C4-2B (cell line): ENCODE measurements around the gene ABHD13.

Experiments
- H3K27ac ChIP-seq: fragments of 450-650 bp; 2 replicates; pipeline ENCODE4 v1.5.1; 2017
- CTCF ChIP-seq: fragments of 450-650 bp; conservative IDR thresholded peaks from 2 replicates; pipeline ENCODE4 v1.5.1; 2017; ENCODE audit warnings: mild to moderate bottlenecking
- ZFX ChIP-seq: fragments of 450-650 bp; IDR thresholded peaks from 2 replicates; pipeline ENCODE4 v1.6.1; 2017

The ABHD13 gene

GRCh38 chr13:108190897-108191296 lies 27.3 kb upstream of the ABHD13 start:
- TF ChIP-seq CTCF (no peak), ZFX (no peak)
- H3K27ac ChIP-seq = no peak overlapping the region

GRCh38 chr13:108193806-108194205 lies 24.4 kb upstream of the ABHD13 start:
- no peak overlapping the region for H3K27ac ChIP-seq
- TF ChIP-seq ZFX (no peak), CTCF (no peak)

- TF ChIP-seq ZFX = no peak
- TF ChIP-seq CTCF = no peak
- no peak overlapping the region for H3K27ac ChIP-seq
Observed at GRCh38 chr13:108194435-108194936, 23.7 kb upstream of the ABHD13 start.

GRCh38 chr13:108195146-108195545 lies 23.0 kb upstream of the ABHD13 start:
- no peak overlapping the region for H3K27ac ChIP-seq
- TF ChIP-seq CTCF = no peak
- no peak for TF ChIP-seq ZFX

- TF ChIP-seq CTCF = no peak
- no peak for TF ChIP-seq ZFX
- H3K27ac ChIP-seq = no peak overlapping the region
Observed at GRCh38 chr13:108195861-108196260, 22.3 kb upstream of the ABHD13 start.

GRCh38 chr13:108200781-108201398 lies 17.3 kb upstream of the ABHD13 start:
- TF ChIP-seq ZFX (no peak), CTCF (no peak)
- no peak overlapping the region for H3K27ac ChIP-seq

GRCh38 chr13:108210551-108210950 lies 7.6 kb upstream of the ABHD13 start:
- H3K27ac ChIP-seq = no peak overlapping the region
- no peak for TF ChIP-seq CTCF
- no peak for TF ChIP-seq ZFX
